Activated CD4-positive, alpha-beta T cell treated with anti-CD3 and anti-CD28 coated beads for 36 hours (primary cell): ENCODE data around the gene ASCC3. TPM values are rescaled to one million over a fixed set of nuclear protein-coding genes. Genes with fewer than 3 reads are reported as not detected.
A peak's percentile ranks its signal among the peaks of the same experiment; 100 is the strongest.

Source experiments
- ATAC-seq: fragments of 200-7000 bp; cut with Tn5 transposase; one replicate; pipeline ENCODE4 v1.10.0; 2021; ENCODE audit warnings: mild to moderate bottlenecking, moderate library complexity
- CTCF ChIA-PET: fragments of 350-600 bp; sonication (Branson Sonifier 250); formaldehyde crosslinking; loops from one replicate; lab custom pipeline; 2021; ENCODE audit warnings: antibody characterized with exemption; lab: Charles Lee
- POLR2A ChIA-PET: fragments of 350-600 bp; sonication (Branson Sonifier 250); formaldehyde crosslinking; loops from one replicate; lab custom pipeline; 2021; ENCODE audit warnings: antibody characterized with exemption, inconsistent platforms; lab: Charles Lee
- DNase-seq: peaks from one replicate; pipeline ENCODE4 v3.0.0-alpha.2; 2020
- H3K27ac Mint-ChIP-seq: one replicate; pipeline ENCODE4 v1.8.0; 2021; ENCODE audit warnings: mixed read lengths
- H3K27me3 Mint-ChIP-seq: one replicate; pipeline ENCODE4 v1.8.0; 2021; ENCODE audit warnings: mixed read lengths
- H3K36me3 Mint-ChIP-seq: one replicate; pipeline ENCODE4 v1.8.0; 2021; ENCODE audit warnings: low read depth, mixed read lengths
- H3K4me1 Mint-ChIP-seq: one replicate; pipeline ENCODE4 v1.8.0; 2021; ENCODE audit warnings: mixed read lengths
- H3K4me3 Mint-ChIP-seq: one replicate; pipeline ENCODE4 v1.8.0; 2021; ENCODE audit warnings: mild to moderate bottlenecking, moderate library complexity, mixed read lengths
- H3K9me3 Mint-ChIP-seq: one replicate; pipeline ENCODE4 v1.8.0; 2021; ENCODE audit warnings: low read depth, mixed read lengths
- intact Hi-C, 2 experiments: fragments of 100-400 bp; cut with DNase I in 1 of 2; cut with micrococcal nuclease in 1 of 2; formaldehyde crosslinking; loops; one replicate each; pipeline versions ENCODE4 v1.14.2 to v1.15.1; 2022 to 2024; cut with DNase I, micrococcal nuclease
- total RNA-seq, 2 experiments: library from RNA; stranded (reverse); gene quantifications; one replicate each; pipeline ENCODE4 v1.2.3, GENCODE V29; 2021

Gene ASCC3
- total RNA-seq, 2 experiments from 2014 or later = 50.3 to 53.4 TPM

GRCh38 chr6:100633096-100633777 is 247.9 kb downstream of the ASCC3 start:
- no peaks in the 10 kb centered on the region for H3K9me3 Mint-ChIP-seq

GRCh38 chr6:100630536-100630935 is 250.6 kb downstream of the ASCC3 start:
- CTCF ChIA-PET = no interaction called here
- POLR2A ChIA-PET = no interaction called here

More at GRCh38 chr6:100633096-100633777, 247.9 kb downstream of the ASCC3 start:
- DNase-seq (no peak), ATAC-seq (no peak)
- Mint-ChIP-seq H3K4me1 (no peaks in the 10 kb centered on the region), H3K27ac (no peak overlapping the region), H3K36me3 (peaks cover 26% of the 10 kb centered on the region), H3K4me3 (no peak overlapping the region), H3K27me3 (no peaks in the 10 kb centered on the region)
- intact Hi-C loops = no loop called here
- ChIA-PET POLR2A (no interaction called here), CTCF (no interaction called here)

GRCh38 chr6:100627911-100628758 is 253.0 kb downstream of the ASCC3 start:
- H3K27ac Mint-ChIP-seq = no peak overlapping the region
- POLR2A ChIA-PET = no interaction called here
- H3K9me3 Mint-ChIP-seq = no peaks in the 10 kb centered on the region
- intact Hi-C loops = no loop called here
- ATAC-seq = no peak
- H3K4me3 Mint-ChIP-seq = no peak overlapping the region
- CTCF ChIA-PET = interaction anchor here (2.6 kb wide), 1 partner anchor 36 kb away, joined by 10 read pairs; no protein-coding TSS in a partner anchor
- H3K4me1 Mint-ChIP-seq = no peaks in the 10 kb centered on the region
- no peaks in the 10 kb centered on the region for H3K27me3 Mint-ChIP-seq
- H3K36me3 Mint-ChIP-seq = peaks cover 31% of the 10 kb centered on the region
- DNase-seq = no peak

More at GRCh38 chr6:100630536-100630935, 250.6 kb downstream of the ASCC3 start:
- Mint-ChIP-seq H3K4me3 (no peak overlapping the region), H3K27me3 (no peaks in the 10 kb centered on the region), H3K36me3 (peaks cover 25% of the 10 kb centered on the region), H3K27ac (no peak overlapping the region), H3K4me1 (no peaks in the 10 kb centered on the region), H3K9me3 (no peaks in the 10 kb centered on the region)
- no peak for ATAC-seq
- DNase-seq = no peak
- intact Hi-C loops = no loop called here

- H3K36me3 Mint-ChIP-seq = peaks cover 41% of the 10 kb centered on the region
- intact Hi-C loops = no loop called here
- no peaks in the 10 kb centered on the region for H3K4me1 Mint-ChIP-seq
- H3K27me3 Mint-ChIP-seq = no peaks in the 10 kb centered on the region
- no peak for ATAC-seq
- DNase-seq = no peak
- H3K27ac Mint-ChIP-seq = no peak overlapping the region
- CTCF ChIA-PET = interaction anchor here (2.6 kb wide), 1 partner anchor 37 kb away, joined by 10 read pairs; no protein-coding TSS in a partner anchor
- POLR2A ChIA-PET = no interaction called here
- no peak overlapping the region for H3K4me3 Mint-ChIP-seq
- peaks cover 3% of the 10 kb centered on the region for H3K9me3 Mint-ChIP-seq
Observed at GRCh38 chr6:100626721-100627120, 254.4 kb downstream of the ASCC3 start.

GRCh38 chr6:100622907-100623692 is 258.0 kb downstream of the ASCC3 start:
- intact Hi-C loops = no loop called here
- peaks cover 52% of the 10 kb centered on the region for H3K36me3 Mint-ChIP-seq
- ATAC-seq = no peak
- no peaks in the 10 kb centered on the region for H3K27me3 Mint-ChIP-seq
- H3K27ac Mint-ChIP-seq = no peak overlapping the region
- ChIA-PET CTCF (no interaction called here), POLR2A (no interaction called here)
- no peak for DNase-seq
- H3K4me3 Mint-ChIP-seq = no peak overlapping the region
- peaks cover 3% of the 10 kb centered on the region for H3K9me3 Mint-ChIP-seq
- no peaks in the 10 kb centered on the region for H3K4me1 Mint-ChIP-seq

GRCh38 chr6:100620085-100620840 is 260.9 kb downstream of the ASCC3 start:
- no peak for ATAC-seq

GRCh38 chr6:100618351-100618671 is 262.8 kb downstream of the ASCC3 start:
- no peak for ATAC-seq
- peaks cover 36% of the 10 kb centered on the region for H3K36me3 Mint-ChIP-seq
- DNase-seq = no peak
- ChIA-PET CTCF (no interaction called here), POLR2A (no interaction called here)
- intact Hi-C loops = no loop called here
- H3K27ac Mint-ChIP-seq = no peak overlapping the region
- H3K9me3 Mint-ChIP-seq = peaks cover 3% of the 10 kb centered on the region
- H3K27me3 Mint-ChIP-seq = no peaks in the 10 kb centered on the region
- H3K4me1 Mint-ChIP-seq = no peaks in the 10 kb centered on the region
- H3K4me3 Mint-ChIP-seq = no peak overlapping the region

More at GRCh38 chr6:100620085-100620840, 260.9 kb downstream of the ASCC3 start:
- no peak for DNase-seq
- ChIA-PET POLR2A (no interaction called here), CTCF (no interaction called here)
- peaks cover 3% of the 10 kb centered on the region for H3K9me3 Mint-ChIP-seq
- intact Hi-C loops = no loop called here
- H3K4me3 Mint-ChIP-seq = no peak overlapping the region
- H3K4me1 Mint-ChIP-seq = no peaks in the 10 kb centered on the region
- no peak overlapping the region for H3K27ac Mint-ChIP-seq
- H3K27me3 Mint-ChIP-seq = no peaks in the 10 kb centered on the region
- peaks cover 42% of the 10 kb centered on the region for H3K36me3 Mint-ChIP-seq

GRCh38 chr6:100617633-100618350 is 263.3 kb downstream of the ASCC3 start:
- Mint-ChIP-seq H3K4me1 (no peaks in the 10 kb centered on the region), H3K9me3 (peaks cover 3% of the 10 kb centered on the region), H3K4me3 (no peak overlapping the region), H3K36me3 (peaks cover 34% of the 10 kb centered on the region), H3K27me3 (no peaks in the 10 kb centered on the region), H3K27ac (peak overlapping the region; percentile 15)
- intact Hi-C loops = no loop called here
- ATAC-seq (peak; percentile 39), DNase-seq (no peak)
- ChIA-PET CTCF (no interaction called here), POLR2A (no interaction called here)

GRCh38 chr6:100614933-100615332 is 266.2 kb downstream of the ASCC3 start:
- Mint-ChIP-seq H3K36me3 (peaks cover 16% of the 10 kb centered on the region), H3K4me3 (no peak overlapping the region), H3K27me3 (no peaks in the 10 kb centered on the region), H3K27ac (no peak overlapping the region), H3K9me3 (no peaks in the 10 kb centered on the region), H3K4me1 (no peaks in the 10 kb centered on the region)
- ATAC-seq (no peak), DNase-seq (no peak)
- ChIA-PET CTCF (interaction anchor here (0.6 kb wide), 1 partner anchor 10 kb away, joined by 3 read pairs; no protein-coding TSS in a partner anchor), POLR2A (no interaction called here)
- intact Hi-C loops = no loop called here

- no peak overlapping the region for H3K4me3 Mint-ChIP-seq
- peaks cover 15% of the 10 kb centered on the region for H3K36me3 Mint-ChIP-seq
- ChIA-PET CTCF (interaction anchor here (0.6 kb wide), 1 partner anchor 9 kb away, joined by 3 read pairs; no protein-coding TSS in a partner anchor), POLR2A (no interaction called here)
- intact Hi-C loops = no loop called here
- no peak for DNase-seq
- H3K9me3 Mint-ChIP-seq = no peaks in the 10 kb centered on the region
- no peak overlapping the region for H3K27ac Mint-ChIP-seq
- ATAC-seq = no peak
- H3K27me3 Mint-ChIP-seq = no peaks in the 10 kb centered on the region
- H3K4me1 Mint-ChIP-seq = no peaks in the 10 kb centered on the region
Observed at GRCh38 chr6:100614386-100614785, 266.7 kb downstream of the ASCC3 start.
